ENCODE data around the gene JTB. TPM values are rescaled to one million over a fixed set of nuclear protein-coding genes. Genes with fewer than 3 reads are reported as not detected.

The JTB gene
- total and polyA plus RNA-seq, 9 of the 15 experiments (the other 6 are each of a cell fraction or from before 2014, with no cell fraction given), result 24.7 to 308 (median 151) TPM

GRCh38 chr1:153990468-153991150, 13.1 kb upstream of the JTB start, which contains the start of gene RPS27 (continued):
- TF ChIP-seq ERF (CRISPR knock-in tag; IDR thresholded peaks at IDR 0.05) (0 out of 2 replicates have a peak, but pooled peaks have one; percentile 32), WHSC1 (IDR thresholded peaks at IDR 0.05; ENCODE audit: low read length) (no peak), ZBTB26 (CRISPR knock-in tag; IDR thresholded peaks at IDR 0.05) (peak; percentile 61; the same call in 1 of the 2 replicates), NEUROD1 (IDR thresholded peaks at IDR 0.05; ENCODE audit: borderline replicate concordance, low read depth, low read length, partially characterized antibody) (peak; percentile 82), ZNF197 (CRISPR knock-in tag; IDR thresholded peaks at IDR 0.05; ENCODE audit: low read depth) (peak; percentile 84), ZBTB33 (CRISPR knock-in tag; IDR thresholded peaks at IDR 0.05) (peak; percentile 30; the same call in 1 of the 2 replicates), KLF6 (CRISPR knock-in tag; IDR thresholded peaks at IDR 0.05; ENCODE audit: borderline replicate concordance) (peak; percentile 44; the same call in 1 of the 2 replicates), CREB3L1 (IDR thresholded peaks at IDR 0.05; ENCODE audit: borderline replicate concordance, low read depth) (peak; percentile 82; the same call in 1 of the 2 replicates), HLTF (IDR thresholded peaks at IDR 0.05) (peak; percentile 53; the same call in 1 of the 2 replicates), NRF1 (conservative IDR thresholded peaks at IDR 0.05 in 1 of 2, IDR thresholded peaks at IDR 0.05 in 1 of 2) (peak; percentile 70 to 76), HNRNPLL (IDR thresholded peaks at IDR 0.05; ENCODE audit: low read depth, low read length, poor library complexity, severe bottlenecking) (peak; percentile 80), LCOR (CRISPR knock-in tag; IDR thresholded peaks at IDR 0.05) (peak; percentile 87), RBM34 (IDR thresholded peaks at IDR 0.05; ENCODE audit: borderline replicate concordance, insufficient read depth, low read length) (no peak), NFIC (IDR thresholded peaks at IDR 0.05) (peak; percentile 83), ETS2 (tag; IDR thresholded peaks at IDR 0.05; ENCODE audit: borderline replicate concordance, poor library complexity, severe bottlenecking) (no peak), CTBP1 (IDR thresholded peaks at IDR 0.05; ENCODE audit: borderline replicate concordance) (peak; percentile 58; the same call in 1 of the 2 replicates), PHF21A (IDR thresholded peaks at IDR 0.05; ENCODE audit: borderline replicate concordance, low read depth) (no peak), NFXL1 (CRISPR knock-in tag; IDR thresholded peaks at IDR 0.05) (no peak), THRA (IDR thresholded peaks at IDR 0.05) (no peak), SIN3B (IDR thresholded peaks at IDR 0.05; ENCODE audit: low read depth) (peak; percentile 78; the same call in 1 of the 2 replicates)
